ENCODE measurements around the gene GLE1.
"Not testable (repeated sequence)": the region's sequence is repeated elsewhere in the genome, so short reads cannot be mapped to it uniquely, and the experiment has no call there.

GLE1 gene

GRCh38 chr9:128575916-128576315 is 71.4 kb downstream of the GLE1 start:
- DNase-seq (ENCODE audit: extremely low spot score): no peak
- POLR2A ChIA-PET: no interaction called here

GRCh38 chr9:128577206-128577605 is 72.7 kb downstream of the GLE1 start:
- TF ChIP-seq SP1 (IDR thresholded peaks at IDR 0.05) (no peak), FOXA1 (IDR thresholded peaks at IDR 0.05) (no peak), ARNT (IDR thresholded peaks at IDR 0.05) (no peak), ZNF384 (IDR thresholded peaks at IDR 0.05) (no peak), FOXK2 (IDR thresholded peaks at IDR 0.05) (no peak), CTBP1 (IDR thresholded peaks at IDR 0.05; ENCODE audit: borderline replicate concordance) (no peak), BHLHE40 (IDR thresholded peaks at IDR 0.05; ENCODE audit: borderline replicate concordance) (no peak), L3MBTL2 (conservative IDR thresholded peaks at IDR 0.05) (no peak), TARDBP (IDR thresholded peaks at IDR 0.05) (no peak), PKNOX1 (IDR thresholded peaks at IDR 0.05) (no peak), FOXM1 (IDR thresholded peaks at IDR 0.05; ENCODE audit: borderline replicate concordance) (no peak), ELF4 (IDR thresholded peaks at IDR 0.05) (no peak), SUZ12 (IDR thresholded peaks at IDR 0.05) (no peak), LEF1 (IDR thresholded peaks at IDR 0.05; ENCODE audit: borderline replicate concordance) (no peak), HDGF (IDR thresholded peaks at IDR 0.05; ENCODE audit: borderline replicate concordance) (no peak), NFRKB (IDR thresholded peaks at IDR 0.05) (no peak)
- ChIA-PET POLR2A (interaction anchor here (1.1 kb wide), 1 partner anchor 24 kb away, joined by 3 read pairs; no protein-coding TSS in a partner anchor), CTCF (no interaction called here)
- no peak for DNase-seq (ENCODE audit: extremely low spot score)

More at GRCh38 chr9:128575916-128576315, 71.4 kb downstream of the GLE1 start:
- TF ChIP-seq LEF1 (IDR thresholded peaks at IDR 0.05; ENCODE audit: borderline replicate concordance) (no peak), ELF4 (IDR thresholded peaks at IDR 0.05) (no peak), CTBP1 (IDR thresholded peaks at IDR 0.05; ENCODE audit: borderline replicate concordance) (no peak), SP1 (IDR thresholded peaks at IDR 0.05) (no peak), TARDBP (IDR thresholded peaks at IDR 0.05) (no peak), NFRKB (IDR thresholded peaks at IDR 0.05) (no peak), PKNOX1 (IDR thresholded peaks at IDR 0.05) (no peak), ARNT (IDR thresholded peaks at IDR 0.05) (no peak), FOXM1 (IDR thresholded peaks at IDR 0.05; ENCODE audit: borderline replicate concordance) (no peak), HDGF (IDR thresholded peaks at IDR 0.05; ENCODE audit: borderline replicate concordance) (no peak), BHLHE40 (IDR thresholded peaks at IDR 0.05; ENCODE audit: borderline replicate concordance) (no peak), SUZ12 (IDR thresholded peaks at IDR 0.05) (no peak), L3MBTL2 (conservative IDR thresholded peaks at IDR 0.05) (no peak), ZNF384 (IDR thresholded peaks at IDR 0.05) (no peak), FOXK2 (IDR thresholded peaks at IDR 0.05) (no peak)
- CTCF ChIA-PET: no interaction called here

DNA sequence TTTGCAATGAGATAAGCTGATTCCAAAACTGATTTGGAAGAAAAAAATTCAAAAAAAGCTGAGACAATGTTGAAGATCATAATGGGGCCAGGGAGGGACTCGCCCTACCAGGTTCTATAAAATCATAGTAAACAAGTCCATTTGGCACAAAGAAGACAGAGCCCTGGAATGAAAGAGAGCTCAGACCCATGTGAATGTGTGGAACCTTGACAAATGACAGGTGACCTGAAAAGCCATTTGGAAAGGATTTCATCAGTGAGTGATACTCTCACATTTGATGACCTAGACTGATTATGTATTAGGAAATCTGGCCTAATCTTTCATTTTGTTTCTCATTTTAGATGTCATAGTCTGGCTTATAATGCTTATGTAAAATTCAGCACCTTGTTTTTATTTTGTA is 74.7 kb downstream of the GLE1 start:
- ChIA-PET CTCF (interaction anchor here (0.6 kb wide), 1 partner anchor 104 kb away, joined by 4 read pairs; no protein-coding TSS in a partner anchor), POLR2A (no interaction called here)

GRCh38 chr9:128580731-128581130 is 76.2 kb downstream of the GLE1 start:
- CTCF ChIA-PET: no interaction called here
- DNase-seq (ENCODE audit: extremely low spot score): no peak
- TF ChIP-seq SUZ12 (IDR thresholded peaks at IDR 0.05) (no peak), BHLHE40 (IDR thresholded peaks at IDR 0.05; ENCODE audit: borderline replicate concordance) (no peak), LEF1 (IDR thresholded peaks at IDR 0.05; ENCODE audit: borderline replicate concordance) (no peak), FOXA1 (IDR thresholded peaks at IDR 0.05) (no peak), HDGF (IDR thresholded peaks at IDR 0.05; ENCODE audit: borderline replicate concordance) (no peak), L3MBTL2 (conservative IDR thresholded peaks at IDR 0.05) (no peak)
- POLR2A ChIA-PET: no interaction called here

More for the DNA sequence above, 74.7 kb downstream of the GLE1 start:
- TF ChIP-seq TARDBP (IDR thresholded peaks at IDR 0.05) (no peak), NFRKB (IDR thresholded peaks at IDR 0.05) (no peak), ZNF384 (IDR thresholded peaks at IDR 0.05) (no peak), LEF1 (IDR thresholded peaks at IDR 0.05; ENCODE audit: borderline replicate concordance) (no peak), FOXK2 (IDR thresholded peaks at IDR 0.05) (no peak), SP1 (IDR thresholded peaks at IDR 0.05) (no peak), SUZ12 (IDR thresholded peaks at IDR 0.05) (no peak), FOXA1 (IDR thresholded peaks at IDR 0.05) (no peak), CTBP1 (IDR thresholded peaks at IDR 0.05; ENCODE audit: borderline replicate concordance) (no peak), L3MBTL2 (conservative IDR thresholded peaks at IDR 0.05) (no peak), HDGF (IDR thresholded peaks at IDR 0.05; ENCODE audit: borderline replicate concordance) (no peak), ELF4 (IDR thresholded peaks at IDR 0.05) (no peak), ARNT (IDR thresholded peaks at IDR 0.05) (no peak)
- DNase-seq (ENCODE audit: extremely low spot score): no peak

DNA sequence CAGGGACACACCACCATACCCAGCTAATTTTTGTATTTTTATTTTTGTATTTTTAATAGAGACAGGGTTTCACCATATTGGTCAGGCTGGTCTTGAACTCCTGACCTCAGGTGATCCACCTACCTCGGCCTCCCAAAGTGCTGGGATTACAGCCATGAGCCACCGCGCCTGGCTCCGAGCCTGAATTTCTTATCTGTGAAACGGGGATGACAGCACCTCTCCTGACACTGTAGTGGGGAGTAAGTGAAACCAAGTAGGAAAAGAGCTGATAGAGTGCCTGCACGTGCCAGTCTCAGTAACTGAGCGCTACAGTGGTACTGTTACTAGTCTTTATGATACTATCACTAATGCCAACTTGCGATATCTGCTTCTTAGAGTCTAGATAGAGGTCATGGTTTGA is 80.6 kb downstream of the GLE1 start:
- CTCF ChIA-PET; POLR2A ChIA-PET; DNase-seq (ENCODE audit: extremely low spot score): not testable (repeated sequence)

- CTCF ChIA-PET; POLR2A ChIA-PET; DNase-seq (ENCODE audit: extremely low spot score): not testable (repeated sequence)
Measured at GRCh38 chr9:128586934-128587333, 82.4 kb downstream of the GLE1 start.

GRCh38 chr9:128587453-128587852 is 82.9 kb downstream of the GLE1 start:
- ChIA-PET CTCF (interaction anchor here (0.6 kb wide), 1 partner anchor 104 kb away, joined by 6 read pairs; no protein-coding TSS in a partner anchor), POLR2A (no interaction called here)
- DNase-seq (ENCODE audit: extremely low spot score): no peak
- TF ChIP-seq L3MBTL2 (conservative IDR thresholded peaks at IDR 0.05): no peak
- no peak for TF ChIP-seq TARDBP (IDR thresholded peaks at IDR 0.05)
- TF ChIP-seq SP1 (IDR thresholded peaks at IDR 0.05): no peak
- no peak for TF ChIP-seq FOXM1 (IDR thresholded peaks at IDR 0.05; ENCODE audit: borderline replicate concordance)
- TF ChIP-seq ARNT (IDR thresholded peaks at IDR 0.05): no peak
- no peak for TF ChIP-seq PKNOX1 (IDR thresholded peaks at IDR 0.05)
- no peak for TF ChIP-seq SUZ12 (IDR thresholded peaks at IDR 0.05)
- TF ChIP-seq ZNF384 (IDR thresholded peaks at IDR 0.05): no peak
- no peak for TF ChIP-seq LEF1 (IDR thresholded peaks at IDR 0.05; ENCODE audit: borderline replicate concordance)
- TF ChIP-seq ELF4 (IDR thresholded peaks at IDR 0.05): no peak
- TF ChIP-seq FOXA1 (IDR thresholded peaks at IDR 0.05): no peak
- no peak for TF ChIP-seq BHLHE40 (IDR thresholded peaks at IDR 0.05; ENCODE audit: borderline replicate concordance)
- TF ChIP-seq NFRKB (IDR thresholded peaks at IDR 0.05): no peak
- no peak for TF ChIP-seq CTBP1 (IDR thresholded peaks at IDR 0.05; ENCODE audit: borderline replicate concordance)
- no peak for TF ChIP-seq HDGF (IDR thresholded peaks at IDR 0.05; ENCODE audit: borderline replicate concordance)
- TF ChIP-seq FOXK2 (IDR thresholded peaks at IDR 0.05): no peak
